ENCODE measurements around the gene GIPC3. TPM values are rescaled to one million over a fixed set of nuclear protein-coding genes. Genes with fewer than 3 reads are reported as not detected.

GIPC3 gene
- total RNA-seq, 1 experiment from 2014 or later = 0.34 TPM

GRCh38 chr19:3570606-3571011 is 14.7 kb upstream of the GIPC3 start:
- no peak for DNase-seq (ENCODE audit: low spot score)
- H3K36me3 ChIP-seq (ENCODE audit: insufficient read depth, low read length, poor library complexity, severe bottlenecking) = peaks cover 14% of the 10 kb centered on the region
- H3K27ac ChIP-seq (ENCODE audit: low read depth, low read length, poor library complexity, severe bottlenecking) = no peak overlapping the region
- H3K4me3 ChIP-seq (ENCODE audit: low read depth, low read length, poor library complexity, severe bottlenecking) = no peak overlapping the region
- CTCF ChIA-PET = no interaction called here
- BruUV-seq (replicated peaks) = no TSS peak
- TF ChIP-seq EZH2 (IDR thresholded peaks at IDR 0.05; ENCODE audit: borderline replicate concordance, low read depth, low read length, poor library complexity, severe bottlenecking) (no peak), CTCF (conservative IDR thresholded peaks at IDR 0.05; ENCODE audit: low read depth, low read length) (no peak)
- no peaks in the 10 kb centered on the region for H3K27me3 ChIP-seq (replicated peaks; ENCODE audit: insufficient read depth, low read depth, low read length, poor library complexity)
- no peaks in the 10 kb centered on the region for H3K9me3 ChIP-seq (ENCODE audit: low read depth, low read length, poor library complexity, severe bottlenecking)
- intact Hi-C loops (cut with micrococcal nuclease; ENCODE audit: unreplicated experiment) = no loop called here
- peaks cover 4% of the 10 kb centered on the region for H3K4me1 ChIP-seq (ENCODE audit: insufficient read depth, low read length, poor library complexity, severe bottlenecking)
- POLR2A ChIA-PET (ENCODE audit: low non-redundant PET) = no interaction called here

GRCh38 chr19:3572132-3572854 is 13.0 kb upstream of the GIPC3 start:
- H3K4me3 ChIP-seq (ENCODE audit: low read depth, low read length, poor library complexity, severe bottlenecking) = peak overlapping the region; percentile 86
- no peaks in the 10 kb centered on the region for H3K27me3 ChIP-seq (replicated peaks; ENCODE audit: insufficient read depth, low read depth, low read length, poor library complexity)
- H3K27ac ChIP-seq (ENCODE audit: low read depth, low read length, poor library complexity, severe bottlenecking) = no peak overlapping the region
- no peaks in the 10 kb centered on the region for H3K9me3 ChIP-seq (ENCODE audit: low read depth, low read length, poor library complexity, severe bottlenecking)
- H3K36me3 ChIP-seq (ENCODE audit: insufficient read depth, low read length, poor library complexity, severe bottlenecking) = peaks cover 15% of the 10 kb centered on the region
- H3K4me1 ChIP-seq (ENCODE audit: insufficient read depth, low read length, poor library complexity, severe bottlenecking) = peaks cover 16% of the 10 kb centered on the region
- no peak for TF ChIP-seq CTCF (conservative IDR thresholded peaks at IDR 0.05; ENCODE audit: low read depth, low read length)
- TF ChIP-seq EZH2 (IDR thresholded peaks at IDR 0.05; ENCODE audit: borderline replicate concordance, low read depth, low read length, poor library complexity, severe bottlenecking) = no peak
- CTCF ChIA-PET = no interaction called here
- no TSS peak for BruUV-seq (replicated peaks)
- DNase-seq (ENCODE audit: low spot score) = peak; percentile 100
- POLR2A ChIA-PET (ENCODE audit: low non-redundant PET) = no interaction called here
- intact Hi-C loops (cut with micrococcal nuclease; ENCODE audit: unreplicated experiment) = no loop called here

- H3K4me3 ChIP-seq (ENCODE audit: low read depth, low read length, poor library complexity, severe bottlenecking) = peak within 1 kb of the TSS; percentile 86
- peaks cover 15% of the 10 kb centered on the region for H3K36me3 ChIP-seq (ENCODE audit: insufficient read depth, low read length, poor library complexity, severe bottlenecking)
- ChIA-PET POLR2A (ENCODE audit: low non-redundant PET) (no interaction called here), CTCF (no interaction called here)
- H3K27me3 ChIP-seq (replicated peaks; ENCODE audit: insufficient read depth, low read depth, low read length, poor library complexity) = no peaks in the 10 kb centered on the region
- no TSS peak for BruUV-seq (replicated peaks)
- peaks cover 16% of the 10 kb centered on the region for H3K4me1 ChIP-seq (ENCODE audit: insufficient read depth, low read length, poor library complexity, severe bottlenecking)
- no peak for TF ChIP-seq EZH2 (IDR thresholded peaks at IDR 0.05; ENCODE audit: borderline replicate concordance, low read depth, low read length, poor library complexity, severe bottlenecking)
- TF ChIP-seq CTCF (conservative IDR thresholded peaks at IDR 0.05; ENCODE audit: low read depth, low read length) = no peak
- no peaks in the 10 kb centered on the region for H3K9me3 ChIP-seq (ENCODE audit: low read depth, low read length, poor library complexity, severe bottlenecking)
- intact Hi-C loops (cut with micrococcal nuclease; ENCODE audit: unreplicated experiment) = no loop called here
- peak within 1 kb of the TSS; percentile 84 for H3K27ac ChIP-seq (ENCODE audit: low read depth, low read length, poor library complexity, severe bottlenecking)
- no peak for DNase-seq (ENCODE audit: low spot score)
Measured at GRCh38 chr19:3572855-3573161, 12.5 kb upstream of the GIPC3 start, which contains the start of gene HMG20B. Gene HMG20B, plus strand, starts transcription at chr19:3572944. Its CDS starts 366 bp downstream, at chr19:3573310.
